ENCODE data around the gene DHRS12.

DNA sequence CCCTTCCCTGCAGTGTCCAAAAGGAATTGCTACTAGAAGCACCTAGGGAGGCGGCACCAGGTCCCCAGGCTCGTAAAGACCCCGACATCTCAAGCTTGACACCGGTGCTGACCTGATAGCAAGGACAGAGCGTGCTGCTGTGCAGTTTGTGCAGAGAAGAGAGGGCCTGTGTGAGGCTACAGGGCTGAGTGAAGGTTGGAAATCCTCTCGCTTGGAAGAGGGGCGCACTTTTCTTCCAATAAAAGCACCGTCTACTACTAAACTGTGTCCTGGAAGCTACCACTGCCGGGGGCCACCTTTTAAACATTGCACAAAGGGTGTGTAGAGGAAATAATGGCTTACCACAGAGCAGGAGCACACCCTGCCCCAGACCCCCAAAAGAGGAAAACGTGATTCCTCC lies 30.0 kb upstream of the DHRS12 start:
- TF ChIP-seq, protein P1, sequence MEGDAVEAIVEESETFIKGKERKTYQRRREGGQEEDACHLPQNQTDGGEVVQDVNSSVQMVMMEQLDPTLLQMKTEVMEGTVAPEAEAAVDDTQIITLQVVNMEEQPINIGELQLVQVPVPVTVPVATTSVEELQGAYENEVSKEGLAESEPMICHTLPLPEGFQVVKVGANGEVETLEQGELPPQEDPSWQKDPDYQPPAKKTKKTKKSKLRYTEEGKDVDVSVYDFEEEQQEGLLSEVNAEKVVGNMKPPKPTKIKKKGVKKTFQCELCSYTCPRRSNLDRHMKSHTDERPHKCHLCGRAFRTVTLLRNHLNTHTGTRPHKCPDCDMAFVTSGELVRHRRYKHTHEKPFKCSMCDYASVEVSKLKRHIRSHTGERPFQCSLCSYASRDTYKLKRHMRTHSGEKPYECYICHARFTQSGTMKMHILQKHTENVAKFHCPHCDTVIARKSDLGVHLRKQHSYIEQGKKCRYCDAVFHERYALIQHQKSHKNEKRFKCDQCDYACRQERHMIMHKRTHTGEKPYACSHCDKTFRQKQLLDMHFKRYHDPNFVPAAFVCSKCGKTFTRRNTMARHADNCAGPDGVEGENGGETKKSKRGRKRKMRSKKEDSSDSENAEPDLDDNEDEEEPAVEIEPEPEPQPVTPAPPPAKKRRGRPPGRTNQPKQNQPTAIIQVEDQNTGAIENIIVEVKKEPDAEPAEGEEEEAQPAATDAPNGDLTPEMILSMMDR (conservative IDR thresholded peaks at IDR 0.05; ENCODE audit: low read depth, low read length): no peak
- TF ChIP-seq EZH2phosphoT487 (IDR thresholded peaks at IDR 0.05; ENCODE audit: borderline replicate concordance, low read length) (no peak), EZH2 (IDR thresholded peaks at IDR 0.05; ENCODE audit: low read length, unreplicated experiment) (no peak)
